Trophoblast cell (in vitro differentiated cells and primary cell): Measurements from ENCODE around the gene SLC35G4.
"Not testable (repeated sequence)": the region's sequence is repeated elsewhere in the genome, so short reads cannot be mapped to it uniquely, and the experiment has no call there.

Source experiments
- DNase-seq, 2 donors: peaks; one replicate each; pipeline ENCODE4 v3.0.0-alpha.2; 2016
- H2AFZ ChIP-seq: 2 replicates; pipeline ENCODE4 v1.6.1; 2013; ENCODE audit warnings: low read length, moderate library complexity, mild to moderate bottlenecking; ENCODE audit not compliant: insufficient read depth, poor library complexity
- H2AK5ac ChIP-seq: 2 replicates; pipeline ENCODE4 v1.6.1; 2013; ENCODE audit warnings: mild to moderate bottlenecking, low read length
- H2BK120ac ChIP-seq: 2 replicates; pipeline ENCODE4 v1.6.1; 2013; ENCODE audit warnings: low read length, mild to moderate bottlenecking, moderate library complexity; ENCODE audit not compliant: insufficient read depth, poor library complexity
- H2BK12ac ChIP-seq: 2 replicates; pipeline ENCODE4 v1.6.1; 2013; ENCODE audit warnings: mild to moderate bottlenecking, low read length, moderate library complexity
- H2BK5ac ChIP-seq: 2 replicates; pipeline ENCODE4 v1.6.1; 2013; ENCODE audit warnings: low read length, low read depth, moderate library complexity, mild to moderate bottlenecking; ENCODE audit not compliant: poor library complexity
- H3K14ac ChIP-seq: 2 replicates; pipeline ENCODE4 v1.6.1; 2013; ENCODE audit warnings: mild to moderate bottlenecking, low read length
- H3K18ac ChIP-seq: 2 replicates; pipeline ENCODE4 v1.6.1; 2013; ENCODE audit warnings: mild to moderate bottlenecking, low read length
- H3K23ac ChIP-seq: 2 replicates; pipeline ENCODE4 v1.6.1; 2013; ENCODE audit warnings: low read length
- H3K27ac ChIP-seq: 2 replicates; pipeline ENCODE4 v1.5.1; 2013; ENCODE audit warnings: low read depth, mild to moderate bottlenecking, inconsistent platforms, low read length, moderate library complexity
- H3K27me3 ChIP-seq: 2 replicates; pipeline ENCODE4 v1.6.1; 2013; ENCODE audit warnings: inconsistent platforms, mild to moderate bottlenecking, low read length, moderate library complexity; ENCODE audit not compliant: insufficient read depth
- H3K36me3 ChIP-seq, 2 experiments: 1 replicate in 1 of 2; 2 replicates in 1 of 2; pipeline ENCODE4 v1.6.1; 2013; ENCODE audit warnings: low read length in 2 of 2, mild to moderate bottlenecking in 2 of 2, moderate library complexity in 1 of 2; ENCODE audit not compliant: insufficient read depth in 2 of 2, control insufficient read depth in 1 of 2
- H3K4ac ChIP-seq: 2 replicates; pipeline ENCODE4 v1.6.1; 2013; ENCODE audit warnings: low read depth, mild to moderate bottlenecking, low read length, moderate library complexity
- H3K4me1 ChIP-seq, 2 experiments: 1 replicate in 1 of 2; 2 replicates in 1 of 2; pipeline ENCODE4 v1.6.1; 2013; ENCODE audit warnings: low read length in 2 of 2, mild to moderate bottlenecking in 2 of 2, moderate library complexity in 1 of 2; ENCODE audit not compliant: insufficient read depth in 2 of 2, control insufficient read depth in 1 of 2
- H3K4me2 ChIP-seq: 2 replicates; pipeline ENCODE4 v1.6.1; 2013; ENCODE audit warnings: inconsistent platforms, mild to moderate bottlenecking, low read length, moderate library complexity
- H3K4me3 ChIP-seq: 2 replicates; pipeline ENCODE4 v1.5.1; 2013; ENCODE audit warnings: mild to moderate bottlenecking, low read depth, low read length, inconsistent platforms
- H3K79me1 ChIP-seq: one replicate; pipeline ENCODE4 v1.6.1; 2013; ENCODE audit warnings: low read length
- H3K79me2 ChIP-seq: 2 replicates; pipeline ENCODE4 v1.6.1; 2013; ENCODE audit warnings: low read length, mild to moderate bottlenecking; ENCODE audit not compliant: control insufficient read depth, insufficient read depth, poor library complexity
- H3K9ac ChIP-seq: 2 replicates; pipeline ENCODE4 v1.6.1; 2013; ENCODE audit warnings: mild to moderate bottlenecking, low read length
- H3K9me3 ChIP-seq: 2 replicates; pipeline ENCODE4 v1.6.1; 2013; ENCODE audit warnings: low read depth, mild to moderate bottlenecking, control low read depth, inconsistent platforms, low read length; ENCODE audit not compliant: insufficient read depth
- H4K12ac ChIP-seq: 2 replicates; pipeline ENCODE4 v1.6.1; 2013; ENCODE audit warnings: low read depth, mild to moderate bottlenecking, low read length, moderate library complexity
- H4K8ac ChIP-seq: 2 replicates; pipeline ENCODE4 v1.6.1; 2013; ENCODE audit warnings: low read depth, mild to moderate bottlenecking, low read length, moderate library complexity
- H4K91ac ChIP-seq: one replicate; pipeline ENCODE4 v1.6.1; 2013; ENCODE audit warnings: low read depth, mild to moderate bottlenecking, low read length, moderate library complexity
- WGBS: extraction: QIAGEN DNeasy Blood & Tissue Kit; methylation state at CpG from one replicate; pipeline ENCODE4 v1.1.7; 2013; ENCODE audit warnings: missing lambda C conversion rate; ENCODE audit not compliant: insufficient read length, insufficient coverage; ENCODE audit errors: extremely low coverage; 5-methylcytosine and 5-hydroxymethylcytosine counted together

Gene SLC35G4

DNA sequence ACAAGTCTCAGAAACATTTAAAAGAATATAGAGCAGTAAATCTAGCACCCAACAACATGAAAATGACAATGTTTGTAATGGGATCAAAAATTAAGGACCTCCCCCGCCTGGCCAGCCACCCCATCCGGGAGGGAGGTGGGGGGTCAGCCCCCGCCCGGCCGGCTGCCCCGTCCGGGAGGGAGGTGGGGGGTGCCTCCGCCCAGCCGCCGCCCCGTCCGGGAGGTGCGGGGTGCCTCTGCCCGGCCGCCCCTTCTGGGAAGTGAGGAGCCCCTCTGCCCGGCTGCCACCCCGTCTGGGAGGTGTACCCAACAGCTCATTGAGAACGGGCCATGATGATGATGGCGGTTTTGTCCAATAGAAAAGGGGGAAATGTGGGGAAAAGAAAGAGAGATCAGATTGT, 778 bp upstream of the SLC35G4 start:
- not testable (repeated sequence) for H3K27ac ChIP-seq, H2BK12ac ChIP-seq, H3K4me2 ChIP-seq, H3K36me3 ChIP-seq, H3K4ac ChIP-seq, H3K23ac ChIP-seq, H2AFZ ChIP-seq, H4K91ac ChIP-seq, H3K79me1 ChIP-seq, H2BK120ac ChIP-seq, H4K8ac ChIP-seq, H2BK5ac ChIP-seq, H4K12ac ChIP-seq, H3K9me3 ChIP-seq, H3K27me3 ChIP-seq, H3K79me2 ChIP-seq, H3K18ac ChIP-seq, H2AK5ac ChIP-seq, DNase-seq, H3K9ac ChIP-seq, H3K14ac ChIP-seq, H3K4me3 ChIP-seq, H3K4me1 ChIP-seq
- no CpG with 5 or more reads among the region's 19 CpGs for WGBS

DNA sequence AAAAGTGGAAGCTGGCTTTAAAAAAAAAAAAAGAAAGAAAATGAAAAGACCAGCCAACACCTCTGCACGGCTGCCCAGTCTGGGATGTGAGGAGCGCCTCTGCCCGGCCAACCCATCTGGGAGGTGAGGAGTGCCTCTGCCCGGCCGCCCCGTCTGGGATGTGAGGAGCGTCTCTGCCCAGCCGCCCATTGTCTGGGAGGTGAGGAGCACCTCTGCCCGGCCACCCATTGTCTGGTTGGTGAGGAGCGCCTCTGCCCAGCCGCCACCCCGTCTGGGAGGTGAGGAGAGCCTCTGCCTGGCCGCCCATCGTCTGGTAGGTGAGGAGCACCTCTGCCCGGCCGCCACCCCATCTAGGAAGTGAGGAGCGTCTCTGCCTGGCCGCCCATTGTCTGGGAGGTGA, 3.7 kb downstream of the SLC35G4 start:
- DNase-seq, H3K18ac ChIP-seq, H2AK5ac ChIP-seq, H3K79me1 ChIP-seq, H2AFZ ChIP-seq, H2BK5ac ChIP-seq, H3K14ac ChIP-seq, H2BK12ac ChIP-seq, H3K4ac ChIP-seq, H3K23ac ChIP-seq, H4K91ac ChIP-seq, H3K79me2 ChIP-seq, H4K8ac ChIP-seq, H3K4me2 ChIP-seq, H3K4me3 ChIP-seq, H4K12ac ChIP-seq, H3K9me3 ChIP-seq, H3K36me3 ChIP-seq, H3K4me1 ChIP-seq, H3K27ac ChIP-seq, H3K9ac ChIP-seq, H3K27me3 ChIP-seq, H2BK120ac ChIP-seq: not testable (repeated sequence)
- no CpG with 5 or more reads among the region's 18 CpGs for WGBS

DNA sequence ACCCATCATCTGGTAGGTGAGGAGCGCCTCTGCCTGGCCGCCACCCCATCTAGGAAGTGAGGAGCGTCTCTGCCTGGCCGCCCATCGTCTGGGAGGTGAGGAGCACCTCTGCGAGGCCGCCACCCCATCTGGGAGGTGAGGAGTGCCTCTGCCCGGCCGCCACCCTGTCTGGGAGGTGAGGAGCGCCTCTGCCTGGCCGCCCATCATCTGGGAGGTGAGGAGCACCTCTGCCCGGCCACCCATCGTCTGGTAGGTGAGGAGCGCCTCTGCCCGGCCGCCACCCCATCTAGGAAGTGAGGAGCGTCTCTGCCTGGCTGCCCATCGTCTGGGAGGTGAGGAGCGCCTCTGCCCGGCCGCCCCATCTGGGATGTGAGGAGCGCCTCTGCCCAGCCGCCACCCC, 4.2 kb downstream of the SLC35G4 start:
- H3K36me3 ChIP-seq, DNase-seq, H3K4ac ChIP-seq, H3K4me3 ChIP-seq, H3K23ac ChIP-seq, H2BK12ac ChIP-seq, H4K91ac ChIP-seq, H2BK5ac ChIP-seq, H4K8ac ChIP-seq, H3K79me1 ChIP-seq, H3K9me3 ChIP-seq, H3K79me2 ChIP-seq, H2AK5ac ChIP-seq, H3K4me2 ChIP-seq, H2BK120ac ChIP-seq, H3K14ac ChIP-seq, H3K4me1 ChIP-seq, H2AFZ ChIP-seq, H3K9ac ChIP-seq, H4K12ac ChIP-seq, H3K27me3 ChIP-seq, H3K27ac ChIP-seq, H3K18ac ChIP-seq: not testable (repeated sequence)
- WGBS, result no CpG with 5 or more reads among the region's 23 CpGs

DNA sequence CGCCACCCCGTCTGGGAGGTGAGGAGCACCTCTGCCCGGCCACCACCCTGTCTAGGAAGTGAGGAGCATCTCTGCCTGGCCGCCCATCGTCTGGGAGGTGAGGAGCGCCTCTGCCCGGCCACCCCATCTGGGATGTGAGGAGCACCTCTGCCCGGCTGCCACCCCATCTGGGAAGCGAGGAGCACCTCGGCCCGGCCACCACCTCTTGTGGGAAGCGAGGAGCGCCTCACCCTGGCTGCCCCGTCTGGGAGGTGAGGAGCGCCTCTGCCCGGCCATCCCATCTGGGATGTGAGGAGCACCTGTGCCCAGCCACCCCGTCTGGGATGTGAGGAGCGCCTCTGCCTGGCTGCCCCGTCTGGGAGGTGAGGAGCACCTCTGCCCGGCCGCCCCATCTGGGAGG, 4.6 kb downstream of the SLC35G4 start:
- no CpG with 5 or more reads among the region's 21 CpGs for WGBS
- not testable (repeated sequence) for H4K91ac ChIP-seq, H3K14ac ChIP-seq

More for the DNA sequence above, 4.6 kb downstream of the SLC35G4 start:
- not testable (repeated sequence) for H2AK5ac ChIP-seq, H3K9ac ChIP-seq, DNase-seq, H3K4me1 ChIP-seq, H3K4me2 ChIP-seq, H2AFZ ChIP-seq, H3K36me3 ChIP-seq, H3K4ac ChIP-seq, H2BK12ac ChIP-seq, H3K4me3 ChIP-seq, H3K79me2 ChIP-seq, H2BK120ac ChIP-seq, H4K8ac ChIP-seq, H3K27me3 ChIP-seq, H3K23ac ChIP-seq, H2BK5ac ChIP-seq, H3K9me3 ChIP-seq, H3K79me1 ChIP-seq, H3K18ac ChIP-seq, H3K27ac ChIP-seq, H4K12ac ChIP-seq
